Measurements from ENCODE around the gene AKAP8L.
A peak's percentile ranks its signal among the peaks of the same experiment; 100 is the strongest.
"Not testable (repeated sequence)": the region's sequence is repeated elsewhere in the genome, so short reads cannot be mapped to it uniquely, and the experiment has no call there.

AKAP8L gene

GRCh38 chr19:15418231-15418578 is 583 bp downstream of the AKAP8L start:
- no peak for DNase-seq

- DNase-seq, result peak; percentile 33
Observed at GRCh38 chr19:15417699-15418098, 1.1 kb downstream of the AKAP8L start.

- no peak for DNase-seq
Observed at GRCh38 chr19:15412832-15413231, 6.0 kb downstream of the AKAP8L start.

- DNase-seq, result not testable (repeated sequence)
Observed at GRCh38 chr19:15411351-15411750, 7.4 kb downstream of the AKAP8L start.

GRCh38 chr19:15404780-15405211 is 14.0 kb downstream of the AKAP8L start:
- no peak for DNase-seq

DNA sequence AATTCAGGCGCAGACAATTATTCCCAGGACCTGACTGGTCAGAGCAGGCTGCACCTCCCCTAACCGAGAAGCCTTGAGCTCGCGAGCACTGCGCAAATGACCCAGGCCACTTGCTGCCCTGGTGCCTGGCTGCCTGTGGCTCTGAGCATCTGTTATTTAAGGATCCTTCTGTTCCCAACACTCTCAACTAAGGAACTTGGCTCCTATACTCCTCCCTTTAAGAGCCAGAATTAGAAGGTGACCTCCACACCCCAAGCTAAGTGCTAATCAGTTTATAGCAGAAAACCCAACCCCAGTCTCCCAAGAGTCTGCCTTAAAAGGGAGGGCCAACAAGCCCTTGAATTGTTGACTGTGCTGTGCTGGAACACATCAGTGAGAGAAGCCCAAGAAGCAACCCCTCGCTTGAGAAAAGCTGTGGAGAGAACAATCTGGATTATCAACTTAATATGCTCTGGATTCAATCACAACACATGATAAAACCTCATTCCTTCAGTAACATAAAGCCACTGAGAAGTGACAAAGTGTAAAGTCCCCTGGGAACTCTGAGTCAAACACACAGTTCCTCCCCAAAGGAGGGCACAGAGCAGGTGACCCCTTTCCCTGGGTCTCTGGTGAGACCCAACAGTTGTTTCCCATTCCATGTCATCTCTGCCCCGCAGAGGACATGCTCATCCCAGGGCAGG is 14.6 kb downstream of the AKAP8L start:
- DNase-seq, result no peak

- DNase-seq, result no peak
Observed at GRCh38 chr19:15403151-15403531, 15.6 kb downstream of the AKAP8L start.

DNA sequence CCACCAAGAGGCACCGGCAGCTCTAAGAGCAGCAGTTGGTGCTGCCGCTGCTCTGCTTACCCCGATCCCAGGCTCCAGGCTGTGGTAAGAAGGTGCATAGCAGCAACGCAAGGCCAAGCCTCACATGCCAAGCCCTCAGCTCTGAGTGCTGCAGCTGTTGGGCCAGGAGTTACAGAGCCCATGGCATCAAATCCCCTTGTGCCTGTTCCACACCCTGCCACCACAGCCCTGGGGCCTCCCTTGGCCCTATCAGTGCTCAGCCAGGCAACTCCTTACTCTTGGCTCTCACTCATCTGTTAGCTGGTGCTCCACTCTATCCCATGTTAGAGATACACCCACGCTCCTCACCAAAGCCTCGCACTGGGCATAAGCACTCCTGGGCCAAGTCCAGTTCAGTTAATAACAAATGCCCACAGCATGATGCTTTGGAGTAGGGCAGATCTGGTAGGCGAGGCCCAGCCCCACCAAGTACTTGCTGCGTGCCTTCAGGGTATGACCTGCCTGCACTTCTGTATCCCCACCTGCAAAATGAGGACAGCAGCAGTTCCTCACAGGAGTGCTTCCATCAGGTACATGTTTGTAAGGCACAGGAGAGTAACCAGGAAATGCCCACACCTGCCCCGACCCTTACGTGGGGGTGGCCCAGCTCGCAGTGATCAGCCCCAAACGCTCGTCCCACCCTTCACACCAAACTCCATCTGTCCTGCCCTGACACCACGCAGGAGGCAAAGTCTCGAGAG is 16.2 kb downstream of the AKAP8L start:
- no peak for DNase-seq

- no peak for DNase-seq
Observed at GRCh38 chr19:15401397-15401710, 17.4 kb downstream of the AKAP8L start.

DNA sequence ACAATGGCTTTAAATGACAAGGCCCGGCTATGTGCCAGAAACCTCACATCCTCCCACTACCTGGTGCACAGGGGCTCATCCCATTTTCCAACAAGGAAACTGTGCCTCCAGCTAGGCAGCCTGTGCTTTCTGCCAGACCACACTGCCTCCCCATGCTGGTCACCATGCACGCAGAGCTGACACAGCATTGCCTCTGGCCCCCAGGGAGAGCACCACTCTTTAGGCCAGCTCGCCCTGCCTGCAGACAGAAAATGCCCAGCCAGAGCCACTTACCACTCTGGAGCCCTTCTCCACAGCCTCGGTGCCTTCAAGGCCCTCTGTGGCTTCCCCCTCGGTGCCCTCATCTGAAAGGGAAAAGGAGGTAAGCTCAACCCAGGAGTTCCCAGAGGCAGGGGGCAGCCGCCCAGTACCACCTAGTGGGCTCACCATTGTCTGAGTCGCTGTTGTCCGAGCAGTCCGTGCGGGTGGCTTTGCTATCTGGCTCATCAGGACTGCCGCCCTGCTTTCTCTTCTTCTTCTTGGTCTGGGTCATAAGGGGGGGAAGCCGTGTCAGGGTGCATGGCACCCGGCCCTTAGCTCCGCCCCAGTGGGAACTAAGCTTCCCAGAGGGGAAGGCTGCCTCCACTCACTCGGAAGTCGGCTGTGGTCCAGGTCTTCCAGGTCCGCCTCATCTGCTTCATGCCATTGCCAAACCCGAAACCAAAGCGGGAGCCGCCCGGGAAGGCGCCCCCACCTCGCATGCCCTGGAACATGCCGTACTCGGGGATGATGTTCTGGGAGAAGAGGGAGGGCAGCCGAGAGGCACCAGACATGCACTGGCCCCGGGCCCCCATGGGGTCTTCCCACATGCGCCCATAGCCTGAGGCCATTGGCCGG is 18.0 kb downstream of the AKAP8L start:
- DNase-seq, result no peak

- no peak for DNase-seq
Observed at GRCh38 chr19:15399635-15400034, 19.2 kb downstream of the AKAP8L start.

DNA sequence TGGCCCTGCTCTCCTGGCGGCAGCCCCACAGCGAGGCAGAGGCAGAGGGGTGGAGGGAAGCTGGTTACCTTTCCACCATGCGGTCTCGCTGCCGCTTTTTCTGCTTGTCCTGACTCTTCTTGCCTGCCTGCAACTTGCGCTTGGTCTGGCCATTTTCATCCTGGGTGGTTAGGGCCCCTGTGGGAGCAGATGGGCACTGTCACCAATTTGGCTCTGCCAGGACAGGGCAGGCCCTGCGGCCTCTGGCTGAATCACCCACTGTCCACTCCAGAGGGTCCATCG is 19.6 kb downstream of the AKAP8L start:
- no peak for DNase-seq

- no peak for DNase-seq
Observed at GRCh38 chr19:15398501-15399233, 20.1 kb downstream of the AKAP8L start.

- DNase-seq, result no peak
Observed at GRCh38 chr19:15397782-15398181, 21.0 kb downstream of the AKAP8L start.

DNA sequence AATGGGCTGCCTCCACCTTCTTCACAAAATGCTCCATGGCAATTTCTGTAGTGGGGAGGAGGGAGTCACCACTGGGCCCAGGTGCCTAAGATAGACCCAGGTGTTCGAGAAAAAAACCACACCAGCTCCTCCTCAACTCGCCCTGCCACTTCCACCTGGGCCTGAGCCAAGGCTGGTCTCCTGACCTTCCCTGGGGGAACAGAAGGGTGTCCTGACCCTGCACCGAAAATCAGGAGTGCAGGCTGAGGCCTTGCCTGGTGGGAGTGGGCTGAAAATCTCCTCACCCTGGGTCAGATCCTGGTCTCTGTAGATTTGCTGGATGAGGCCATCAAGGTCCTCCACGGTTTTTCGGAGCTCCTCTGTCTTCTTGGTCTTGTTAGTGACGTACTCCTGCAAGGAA is 21.6 kb downstream of the AKAP8L start:
- DNase-seq, result no peak

- DNase-seq, result no peak
Observed at GRCh38 chr19:15396436-15396835, 22.4 kb downstream of the AKAP8L start.

DNA sequence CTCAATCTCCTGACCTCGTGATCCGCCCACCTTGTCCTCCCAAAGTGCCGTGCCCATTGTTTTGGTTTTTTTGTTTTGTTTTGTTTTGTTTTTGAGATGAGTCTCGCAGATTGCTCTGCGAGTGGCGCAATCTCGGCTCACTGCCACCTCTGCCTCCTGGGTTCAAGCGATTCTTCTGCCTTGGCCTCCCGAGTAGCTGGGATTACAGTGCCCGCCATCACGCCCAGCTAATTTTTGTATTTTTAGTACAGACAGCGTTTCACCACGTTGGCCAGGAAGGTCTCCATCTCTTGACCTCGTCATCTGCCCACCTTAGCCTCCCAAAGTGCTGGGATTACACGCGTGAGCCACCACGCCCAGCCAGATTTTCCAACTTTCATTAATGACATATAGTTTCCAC is 23.5 kb downstream of the AKAP8L start:
- not testable (repeated sequence) for DNase-seq

GRCh38 chr19:15394426-15394825 is 24.4 kb downstream of the AKAP8L start:
- no peak for DNase-seq

DNA sequence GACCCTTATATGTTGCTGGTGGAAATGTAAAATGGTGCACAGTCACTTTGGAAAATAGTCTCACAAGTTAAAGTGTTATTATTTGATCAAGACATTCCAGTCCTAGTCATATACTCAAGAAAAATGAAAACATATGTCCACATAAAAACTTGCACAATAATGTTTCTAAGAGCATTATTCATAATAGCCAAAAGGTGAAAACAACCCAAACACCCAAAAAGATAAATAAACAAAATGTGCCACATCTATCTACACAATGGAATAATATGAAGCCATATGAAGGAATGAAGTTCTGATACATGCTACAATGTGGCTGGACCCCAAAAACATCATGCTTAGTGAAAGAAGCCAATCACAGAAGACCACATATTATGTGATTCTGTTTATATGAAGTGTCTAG is 24.8 kb downstream of the AKAP8L start:
- DNase-seq, result no peak

GRCh38 chr19:15390814-15391213 is 28.0 kb downstream of the AKAP8L start:
- no peak for DNase-seq

DNA sequence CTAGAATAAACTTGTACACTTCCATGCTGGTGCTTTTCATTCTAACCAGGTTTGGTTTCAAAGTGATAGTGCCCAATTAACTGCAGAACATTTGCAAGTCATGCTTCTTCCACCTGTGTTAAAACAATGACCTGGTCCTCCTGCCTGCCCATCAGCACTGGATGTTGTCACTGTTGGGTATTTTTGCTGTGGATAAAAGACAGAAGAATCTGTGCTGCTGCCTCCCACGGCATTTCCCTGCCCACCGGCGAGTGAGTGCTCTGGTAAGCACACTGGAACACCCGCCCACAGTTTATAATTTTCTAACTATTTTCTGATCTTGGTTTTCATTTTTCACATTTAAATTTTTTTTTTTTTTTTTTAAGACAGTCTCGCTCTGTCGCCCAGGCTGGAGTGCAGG is 36.9 kb downstream of the AKAP8L start:
- no peak for DNase-seq

GRCh38 chr19:15381429-15381828 is 37.4 kb downstream of the AKAP8L start:
- DNase-seq, result no peak

Data from right kidney (tissue), 1 donor.